Hippocampal formation (tissue), 2 donors: Measurements from ENCODE around the gene KRTAP4-3.
"Not testable (repeated sequence)": the region's sequence is repeated elsewhere in the genome, so short reads cannot be mapped to it uniquely, and the experiment has no call there.

Source experiments
- DNase-seq, 2 donors: peaks; one replicate each; lab custom pipeline; 2025; lab: John Stamatoyannopoulos, UW

Gene KRTAP4-3

GRCh38 chr17:41168121-41168520 lies at the start of gene KRTAP4-3:
Gene KRTAP4-3, minus strand, starts transcription at chr17:41168221. Its CDS starts 49 bp downstream, at chr17:41168172.
- DNase-seq, result no peak

DNA sequence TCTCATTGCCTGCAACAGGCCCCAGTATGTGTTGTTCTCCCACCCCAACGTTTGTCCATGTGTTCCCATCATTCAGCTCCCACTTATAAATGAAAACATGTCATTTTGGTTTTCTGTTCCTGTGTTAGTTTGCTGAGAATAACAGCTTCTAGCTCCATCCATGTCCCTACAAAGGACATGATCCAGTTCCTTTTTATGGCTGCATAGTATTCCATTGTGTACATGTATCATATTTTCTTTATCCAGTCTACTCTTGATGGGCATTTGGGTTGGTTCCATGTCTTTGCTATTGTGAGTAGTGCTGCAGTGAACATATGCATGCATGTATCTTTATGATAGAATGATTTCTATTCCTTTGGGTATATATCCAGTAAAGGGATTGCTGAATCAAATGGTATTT lies 47.7 kb upstream of the KRTAP4-3 start:
- no peak for DNase-seq

GRCh38 chr17:41212524-41213169 lies 44.6 kb upstream of the KRTAP4-3 start:
- DNase-seq, result no peak

- DNase-seq, result no peak
Measured at GRCh38 chr17:41211845-41212466, 43.9 kb upstream of the KRTAP4-3 start.

GRCh38 chr17:41199421-41200078 lies 31.5 kb upstream of the KRTAP4-3 start:
- DNase-seq, result no peak

- DNase-seq, result no peak
Measured at GRCh38 chr17:41196068-41196467, 28.0 kb upstream of the KRTAP4-3 start.

- DNase-seq, result no peak
Measured at GRCh38 chr17:41190328-41190727, 22.3 kb upstream of the KRTAP4-3 start.

GRCh38 chr17:41189837-41190318 lies 21.9 kb upstream of the KRTAP4-3 start, which contains the start of gene KRTAP9-1:
Gene KRTAP9-1, plus strand, starts transcription at chr17:41189887. Its CDS starts 0 bp downstream, at chr17:41189887.
- DNase-seq, result not testable (repeated sequence)

- DNase-seq, result no peak
Measured at GRCh38 chr17:41186872-41187271, 18.9 kb upstream of the KRTAP4-3 start.

DNA sequence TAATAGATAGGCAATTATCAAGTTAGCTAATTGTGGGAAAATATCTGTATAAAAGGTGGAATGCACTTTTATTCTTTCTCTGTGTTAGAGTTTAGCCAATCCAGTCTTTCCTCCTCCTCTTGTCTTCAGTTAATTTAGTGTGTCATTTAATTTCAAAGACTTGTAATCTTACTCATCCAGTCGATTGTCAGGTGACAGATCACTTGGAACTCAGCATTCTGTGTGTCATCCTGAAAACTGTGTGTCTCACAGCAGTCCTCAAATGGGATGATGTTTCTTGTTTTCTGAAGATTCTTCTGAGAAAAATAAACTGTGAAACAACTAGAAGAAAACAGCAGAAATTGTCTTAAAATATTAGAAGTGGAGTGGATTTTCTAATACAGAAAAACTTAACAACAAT lies 17.0 kb upstream of the KRTAP4-3 start:
- DNase-seq, result no peak

GRCh38 chr17:41184480-41184961 lies 16.5 kb upstream of the KRTAP4-3 start, which contains the start of gene KRTAP4-1:
Gene KRTAP4-1, minus strand, starts transcription at chr17:41184911. Its CDS starts 57 bp downstream, at chr17:41184854.
- no peak for DNase-seq

- no peak for DNase-seq
Measured at GRCh38 chr17:41178843-41179616, 11.0 kb upstream of the KRTAP4-3 start.

DNA sequence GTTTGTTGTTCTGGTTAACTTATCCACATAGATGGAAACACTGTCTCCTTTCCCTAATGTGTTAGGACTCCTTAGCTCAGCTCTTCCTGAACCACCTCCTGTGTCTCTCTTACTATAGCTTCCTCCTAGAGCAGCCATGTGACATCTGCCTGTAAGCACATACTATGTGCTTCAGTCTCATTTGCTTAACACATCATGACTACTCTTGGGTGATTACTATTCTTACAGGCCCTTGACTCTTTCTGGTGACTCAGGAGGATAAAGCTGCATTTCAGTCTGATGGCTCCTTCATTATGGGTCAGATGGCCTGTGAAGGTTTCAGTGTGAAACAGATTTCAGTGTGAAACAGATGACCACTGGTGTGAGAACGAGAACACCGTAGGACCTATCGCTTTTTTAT lies 10.3 kb upstream of the KRTAP4-3 start:
- DNase-seq, result no peak

- no peak for DNase-seq
Measured at GRCh38 chr17:41177727-41178271, 9.8 kb upstream of the KRTAP4-3 start, which contains the start of gene KRTAP4-2. Gene KRTAP4-2, minus strand, starts transcription at chr17:41178221. Its CDS starts 57 bp downstream, at chr17:41178164.

DNA sequence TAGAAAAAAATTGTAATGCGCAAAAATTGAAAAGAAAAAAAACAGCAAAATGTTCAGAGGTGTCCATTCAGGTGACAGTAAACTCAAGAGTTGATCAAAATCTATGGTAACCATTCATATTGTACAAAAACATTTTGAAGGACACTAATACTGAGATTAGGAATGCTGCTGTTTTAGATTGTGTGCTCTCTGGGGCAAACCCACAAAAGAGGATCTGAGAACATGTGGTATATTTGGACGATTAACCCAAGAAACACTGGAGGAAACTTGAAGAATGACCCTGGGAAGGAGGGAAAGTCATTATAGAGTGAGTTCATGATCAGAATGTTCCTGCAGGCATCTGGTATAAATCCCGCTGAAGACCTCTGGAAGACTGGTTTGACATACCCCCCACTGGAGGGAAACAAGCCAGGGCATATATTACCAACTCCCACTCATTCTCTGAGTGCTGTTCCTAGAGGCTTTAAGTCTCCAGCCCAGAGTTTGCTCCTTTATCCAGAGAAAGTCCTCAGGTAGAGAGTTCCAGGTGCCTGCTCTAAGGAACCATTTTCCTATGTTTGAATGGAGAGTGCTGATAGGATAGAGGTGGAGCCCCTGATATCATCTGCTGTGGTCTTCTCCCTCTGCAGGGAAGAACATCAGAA lies 8.8 kb upstream of the KRTAP4-3 start:
- DNase-seq, result no peak

- no peak for DNase-seq
Measured at GRCh38 chr17:41171886-41172285, 3.9 kb upstream of the KRTAP4-3 start.

- DNase-seq, result no peak
Measured at GRCh38 chr17:41167561-41167960, 460 bp downstream of the KRTAP4-3 start.

GRCh38 chr17:41163828-41164227 lies 4.2 kb downstream of the KRTAP4-3 start:
- no peak for DNase-seq

DNA sequence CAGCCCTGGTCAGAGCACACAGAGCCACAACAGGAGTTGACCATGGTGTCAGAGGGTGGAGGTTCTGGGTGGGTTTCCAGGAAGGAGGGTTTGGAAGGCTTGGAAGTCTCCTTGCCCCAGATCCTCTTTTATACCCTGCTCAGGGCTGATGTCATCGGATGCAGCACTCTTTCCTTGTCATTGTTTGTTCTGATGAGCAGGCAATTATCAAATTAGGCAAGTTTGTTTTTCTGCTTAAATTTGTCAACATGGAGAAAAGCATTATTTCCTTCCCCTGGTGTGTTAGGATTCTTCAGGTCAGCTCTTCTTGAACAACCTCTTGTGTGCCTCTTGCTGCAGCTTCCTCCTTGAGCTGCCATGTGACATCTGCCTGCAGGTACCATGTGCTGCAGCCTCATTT lies 7.4 kb downstream of the KRTAP4-3 start, which contains the start of gene KRTAP4-4:
Gene KRTAP4-4, minus strand, starts transcription at position 101 of the 400 bp plus-strand sequence. Its CDS starts 57 bp downstream, at position 44.
- DNase-seq, result no peak

GRCh38 chr17:41160190-41160589 lies 7.8 kb downstream of the KRTAP4-3 start:
- not testable (repeated sequence) for DNase-seq

DNA sequence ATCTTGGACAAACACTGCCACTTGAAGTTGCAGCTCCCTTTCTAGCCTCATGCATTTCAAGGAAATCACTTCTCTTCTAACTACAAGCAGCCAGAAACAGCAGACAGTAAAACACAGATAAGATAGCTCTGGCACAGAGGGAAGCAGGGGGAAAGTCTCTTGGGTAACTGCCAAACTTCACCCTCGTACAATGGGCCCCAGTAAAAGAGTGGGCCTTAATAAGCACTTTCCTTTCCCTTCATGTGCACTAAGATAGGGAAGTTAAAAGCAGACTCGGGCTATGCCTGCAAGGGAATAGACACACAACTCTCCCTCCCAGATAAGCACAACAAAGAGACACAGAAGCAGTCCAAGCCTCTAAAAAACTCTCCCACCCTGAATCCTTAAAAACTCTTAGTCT lies 14.2 kb downstream of the KRTAP4-3 start:
- DNase-seq, result peak; percentile 2 to 5
